ENCODE measurements around the gene PTTG1IP.

GRCh38 chr21:44916965-44917364 lies 43.5 kb upstream of the PTTG1IP start:
- TF ChIP-seq CTCF (IDR thresholded peaks at IDR 0.05; ENCODE audit: low read depth, low read length) (no peak), POLR2A (IDR thresholded peaks at IDR 0.05; ENCODE audit: extremely low read depth, insufficient read length) (no peak), MAX (IDR thresholded peaks at IDR 0.05; ENCODE audit: low read depth, low read length) (no peak)
